Lower lobe of right lung (tissue), 2 donors: Measurements from ENCODE around the gene GLYATL2. TPM values are rescaled to one million over a fixed set of nuclear protein-coding genes. Genes with fewer than 3 reads are reported as not detected.

Source experiments
- ATAC-seq, 2 donors: fragments of 200-7000 bp; cut with Tn5 transposase; one replicate each; pipeline ENCODE4 v1.9.1; 2020 to 2022; ENCODE audit warnings: mild to moderate bottlenecking in 2 of 2, moderate library complexity in 2 of 2
- DNase-seq: peaks from one replicate; pipeline ENCODE4 v3.0.0-alpha.2; 2020
- H3K27ac ChIP-seq: fragments of 200-600 bp; one replicate; pipeline ENCODE4 v1.8.0; 2022
- H3K27me3 ChIP-seq: fragments of 200-600 bp; one replicate; pipeline ENCODE4 v1.8.0; 2022; ENCODE audit warnings: low read depth
- H3K36me3 ChIP-seq: fragments of 200-600 bp; one replicate; pipeline ENCODE4 v1.8.0; 2022; ENCODE audit warnings: mild to moderate bottlenecking
- H3K4me1 ChIP-seq: fragments of 200-600 bp; one replicate; pipeline ENCODE4 v1.8.0; 2022
- H3K4me3 ChIP-seq: fragments of 200-600 bp; one replicate; pipeline ENCODE4 v1.8.0; 2022; ENCODE audit warnings: mild to moderate bottlenecking
- H3K9me3 ChIP-seq: fragments of 200-600 bp; one replicate; pipeline ENCODE4 v1.8.0; 2022
- intact Hi-C: fragments of 100-400 bp; cut with DNase I; formaldehyde crosslinking; loops from one replicate; pipeline ENCODE4 v1.11.0; 2022
- long read RNA-seq: library from polyadenylated mRNA; unstranded; transcript quantifications from one replicate; pipeline ENCODE4 v2.0.0, GENCODE V29; 2021
- total RNA-seq: library from RNA; stranded (reverse); fragmentation: NEBNext Ultra II Directional; extraction: Animal tissue kit (Norgen Biotek cat#: 25700); gene quantifications from one replicate; pipeline ENCODE4 v1.2.1, GENCODE V29; 2021
- TF ChIP-seq, protein P1 (sequence below): fragments of 200-600 bp; IDR thresholded peaks from one replicate; pipeline ENCODE4 v1.8.0; 2022; ENCODE audit warnings: antibody characterized with exemption, mild to moderate bottlenecking
- donor health status: DM: no; HTN: yes; CAD: no; lungs with severe emphysema.

Gene GLYATL2, protein sequence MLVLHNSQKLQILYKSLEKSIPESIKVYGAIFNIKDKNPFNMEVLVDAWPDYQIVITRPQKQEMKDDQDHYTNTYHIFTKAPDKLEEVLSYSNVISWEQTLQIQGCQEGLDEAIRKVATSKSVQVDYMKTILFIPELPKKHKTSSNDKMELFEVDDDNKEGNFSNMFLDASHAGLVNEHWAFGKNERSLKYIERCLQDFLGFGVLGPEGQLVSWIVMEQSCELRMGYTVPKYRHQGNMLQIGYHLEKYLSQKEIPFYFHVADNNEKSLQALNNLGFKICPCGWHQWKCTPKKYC
- not detected for total RNA-seq
- long read RNA-seq = 0 reads

DNA sequence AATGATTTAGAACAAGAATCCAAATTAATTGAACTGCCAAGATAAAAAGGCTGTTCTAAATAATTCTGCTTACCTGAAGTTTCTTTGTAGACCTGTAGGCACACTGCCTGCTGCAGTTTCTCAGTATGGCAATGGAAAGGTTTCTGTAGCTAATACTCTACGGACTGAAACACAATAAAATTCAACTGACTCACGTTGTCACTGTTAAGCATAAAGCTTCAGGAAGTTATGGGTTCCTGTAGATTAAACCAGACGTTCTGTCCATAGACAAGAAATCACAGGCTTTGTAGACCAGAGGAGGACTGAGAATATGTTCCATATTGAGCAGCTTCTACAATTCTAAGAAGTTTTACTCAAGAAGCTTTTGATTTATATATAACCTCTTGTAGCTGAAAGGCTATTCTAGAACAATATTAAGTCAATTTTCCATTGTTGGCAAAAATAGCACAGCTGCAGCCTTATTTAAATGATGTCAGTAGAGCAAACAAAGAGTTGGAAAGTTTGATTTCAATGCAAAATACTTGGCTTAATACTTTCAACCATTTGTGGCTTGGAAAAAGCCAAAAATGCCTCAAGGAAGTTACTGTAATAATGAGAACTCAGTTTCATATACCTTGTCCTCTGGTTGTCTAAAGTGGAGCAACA, at the start of gene GLYATL2:
TSS of gene GLYATL2 (minus strand) at position 344 of the 645 bp plus-strand sequence. CDS start 5,092 bp downstream, outside the sequence.
- H3K27ac ChIP-seq = no peak within 1 kb of the TSS
- DNase-seq (no peak), ATAC-seq (no peak)
- TF ChIP-seq, protein P1, sequence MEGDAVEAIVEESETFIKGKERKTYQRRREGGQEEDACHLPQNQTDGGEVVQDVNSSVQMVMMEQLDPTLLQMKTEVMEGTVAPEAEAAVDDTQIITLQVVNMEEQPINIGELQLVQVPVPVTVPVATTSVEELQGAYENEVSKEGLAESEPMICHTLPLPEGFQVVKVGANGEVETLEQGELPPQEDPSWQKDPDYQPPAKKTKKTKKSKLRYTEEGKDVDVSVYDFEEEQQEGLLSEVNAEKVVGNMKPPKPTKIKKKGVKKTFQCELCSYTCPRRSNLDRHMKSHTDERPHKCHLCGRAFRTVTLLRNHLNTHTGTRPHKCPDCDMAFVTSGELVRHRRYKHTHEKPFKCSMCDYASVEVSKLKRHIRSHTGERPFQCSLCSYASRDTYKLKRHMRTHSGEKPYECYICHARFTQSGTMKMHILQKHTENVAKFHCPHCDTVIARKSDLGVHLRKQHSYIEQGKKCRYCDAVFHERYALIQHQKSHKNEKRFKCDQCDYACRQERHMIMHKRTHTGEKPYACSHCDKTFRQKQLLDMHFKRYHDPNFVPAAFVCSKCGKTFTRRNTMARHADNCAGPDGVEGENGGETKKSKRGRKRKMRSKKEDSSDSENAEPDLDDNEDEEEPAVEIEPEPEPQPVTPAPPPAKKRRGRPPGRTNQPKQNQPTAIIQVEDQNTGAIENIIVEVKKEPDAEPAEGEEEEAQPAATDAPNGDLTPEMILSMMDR = no peak
- intact Hi-C loops = no loop called here
- H3K4me1 ChIP-seq = no peaks in the 10 kb centered on the region
- no peaks in the 10 kb centered on the region for H3K36me3 ChIP-seq
- no peaks in the 10 kb centered on the region for H3K27me3 ChIP-seq
- no peaks in the 10 kb centered on the region for H3K9me3 ChIP-seq
- H3K4me3 ChIP-seq = no peak within 1 kb of the TSS

DNA sequence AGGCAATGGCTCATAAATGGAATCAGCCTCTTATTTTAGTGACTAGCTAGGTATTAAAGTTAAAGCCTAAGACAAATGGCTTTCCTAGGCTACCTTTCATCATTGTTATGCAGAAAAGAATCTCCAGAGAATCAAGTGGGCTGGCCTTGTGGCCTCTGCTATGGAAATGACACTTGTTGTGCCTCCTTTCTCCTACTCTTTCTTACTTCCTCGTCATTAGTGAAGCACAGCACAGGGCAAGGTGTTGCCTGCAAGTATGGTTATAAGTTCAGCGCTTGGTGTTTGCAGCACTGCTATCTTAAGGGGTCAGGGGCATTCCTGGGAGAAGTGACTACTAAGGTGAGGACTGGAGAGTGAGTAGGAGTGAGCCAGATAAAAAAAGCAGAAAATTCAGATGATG, 49.4 kb upstream of the GLYATL2 start:
- DNase-seq (no peak), ATAC-seq (no peak)
- Histone ChIP-seq H3K27ac (no peak overlapping the region), H3K9me3 (no peaks in the 10 kb centered on the region), H3K4me1 (no peaks in the 10 kb centered on the region), H3K27me3 (no peaks in the 10 kb centered on the region), H3K4me3 (no peak overlapping the region), H3K36me3 (no peaks in the 10 kb centered on the region)
- TF ChIP-seq, protein P1 = no peak
- intact Hi-C loops = no loop called here

DNA sequence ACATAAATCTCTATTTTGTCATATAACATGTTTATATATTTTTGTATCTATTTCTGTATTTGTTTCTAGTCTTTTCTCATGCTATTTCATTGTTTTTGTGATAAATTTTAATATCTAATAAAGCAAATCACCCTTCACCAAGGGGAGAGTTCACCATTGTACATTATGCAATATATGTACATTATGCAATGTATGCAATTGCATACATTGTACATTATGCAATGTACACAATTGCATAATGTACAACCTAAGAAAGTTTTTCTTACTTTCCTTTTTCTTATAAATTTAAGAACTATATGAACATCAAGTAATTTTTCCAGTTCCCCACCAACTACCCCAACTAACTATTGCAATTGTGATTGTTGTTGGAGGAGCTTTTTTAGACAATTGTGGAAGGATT, 44.1 kb upstream of the GLYATL2 start:
- DNase-seq (no peak), ATAC-seq (no peak)
- TF ChIP-seq, protein P1 = no peak
- Histone ChIP-seq H3K27ac (no peak overlapping the region), H3K9me3 (no peaks in the 10 kb centered on the region), H3K4me3 (no peak overlapping the region), H3K36me3 (no peaks in the 10 kb centered on the region), H3K4me1 (no peaks in the 10 kb centered on the region), H3K27me3 (no peaks in the 10 kb centered on the region)
- intact Hi-C loops = no loop called here

DNA sequence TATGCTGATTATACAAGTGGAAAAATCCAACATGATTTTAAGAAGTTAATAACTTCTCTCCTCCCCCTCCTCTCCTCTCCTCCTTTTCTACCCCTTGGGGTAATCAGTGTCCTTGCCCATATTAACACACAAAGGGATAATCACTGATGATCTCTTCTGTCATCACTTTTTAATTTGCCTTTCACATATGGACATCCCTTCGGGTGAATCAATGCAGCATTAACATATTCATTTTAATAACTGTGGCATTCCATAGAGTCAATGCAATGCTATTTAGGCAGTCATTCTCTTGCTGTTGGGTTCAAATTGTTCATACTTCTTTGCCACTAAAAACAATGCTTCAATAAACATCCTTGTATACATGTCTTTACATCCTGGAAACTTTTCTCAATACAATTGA, 42.9 kb upstream of the GLYATL2 start:
- DNase-seq (no peak), ATAC-seq (no peak)
- Histone ChIP-seq H3K27ac (no peak overlapping the region), H3K9me3 (no peaks in the 10 kb centered on the region), H3K27me3 (no peaks in the 10 kb centered on the region), H3K4me3 (no peak overlapping the region), H3K4me1 (no peaks in the 10 kb centered on the region), H3K36me3 (no peaks in the 10 kb centered on the region)
- intact Hi-C loops = no loop called here
- TF ChIP-seq, protein P1 = no peak

DNA sequence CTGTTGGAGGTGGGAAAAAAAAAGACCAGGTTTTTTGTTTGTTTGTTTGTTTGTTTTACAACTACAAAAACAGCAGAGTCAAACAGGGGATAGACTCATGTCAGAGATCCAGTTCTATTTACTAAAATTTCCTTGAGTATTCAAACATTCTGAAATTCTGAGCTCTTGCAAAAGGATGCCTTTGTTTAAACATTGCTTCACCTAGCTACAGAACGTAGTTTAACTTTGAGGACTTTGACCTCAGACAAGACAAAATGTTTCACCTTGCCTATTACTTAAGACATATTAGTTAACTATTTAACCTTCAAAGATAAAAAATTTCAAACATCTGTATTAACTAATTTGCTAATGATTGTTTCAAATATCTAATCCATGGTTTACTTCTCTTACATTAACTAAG, 36.1 kb upstream of the GLYATL2 start:
- no peak for ATAC-seq
- no peaks in the 10 kb centered on the region for H3K36me3 ChIP-seq
- no peak overlapping the region for H3K27ac ChIP-seq
- TF ChIP-seq, protein P1 = no peak
- intact Hi-C loops = no loop called here
- DNase-seq = no peak
- H3K9me3 ChIP-seq = no peaks in the 10 kb centered on the region
- H3K4me3 ChIP-seq = no peak overlapping the region
- no peaks in the 10 kb centered on the region for H3K4me1 ChIP-seq
- no peaks in the 10 kb centered on the region for H3K27me3 ChIP-seq
